ENCODE measurements around the gene CRY2. TPM values are rescaled to one million over a fixed set of nuclear protein-coding genes. Genes with fewer than 3 reads are reported as not detected.

CRY2 gene
- total and polyA plus RNA-seq, 2 of the 13 experiments (the other 11 are each of a cell fraction or from before 2014, with no cell fraction given) = 10.1 to 12.2 TPM

DNA sequence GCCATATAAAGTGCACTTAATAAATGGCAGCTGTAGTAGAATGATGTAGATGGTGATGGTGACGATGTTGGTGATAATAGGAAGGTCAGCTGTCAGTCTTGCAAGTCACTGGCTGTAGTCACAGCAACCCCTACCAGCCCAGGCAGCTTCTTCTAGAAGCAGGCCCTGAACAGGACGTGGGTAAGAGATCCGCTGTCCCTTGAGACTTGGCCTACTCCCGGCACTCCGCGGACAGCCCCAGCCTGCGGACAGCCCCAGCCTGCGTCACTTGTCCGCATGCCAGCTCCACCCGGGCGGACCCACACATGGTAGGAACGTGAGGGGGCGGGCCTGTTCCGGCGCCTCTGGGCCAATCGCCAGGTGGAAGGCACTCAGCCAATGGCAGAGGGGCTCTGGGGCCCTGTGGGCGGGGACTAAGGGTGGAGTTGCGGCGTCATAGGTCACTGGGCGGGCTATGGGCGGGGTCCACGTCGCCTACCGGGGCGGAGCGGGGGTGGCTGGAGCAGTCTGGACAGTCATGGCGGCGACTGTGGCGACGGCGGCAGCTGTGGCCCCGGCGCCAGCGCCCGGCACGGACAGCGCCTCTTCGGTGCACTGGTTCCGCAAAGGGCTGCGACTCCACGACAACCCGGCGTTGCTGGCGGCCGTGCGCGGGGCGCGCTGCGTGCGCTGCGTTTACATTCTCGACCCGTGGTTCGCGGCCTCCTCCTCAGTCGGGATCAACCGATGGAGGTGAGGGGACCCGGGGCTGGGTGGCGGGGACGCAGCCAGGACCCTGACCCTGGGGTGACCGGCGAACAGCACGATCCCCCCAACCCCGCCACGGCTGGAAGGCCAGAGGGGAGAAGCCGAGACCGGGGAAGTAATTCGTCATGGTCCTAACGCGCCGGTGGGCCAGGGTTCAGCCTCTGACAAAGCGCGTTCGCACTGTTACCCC lies at the start of gene CRY2 (continued):
- 0 out of 2 replicates have a peak, but pooled peaks have one; percentile 46 for TF ChIP-seq KLF13 (CRISPR knock-in tag; IDR thresholded peaks at IDR 0.05)
- TF ChIP-seq TBX2 (CRISPR knock-in tag; IDR thresholded peaks at IDR 0.05; ENCODE audit: borderline replicate concordance) = peak; percentile 93
- peak; percentile 58; the same call in 1 of the 2 replicates for TF ChIP-seq KAT8 (CRISPR knock-in tag; IDR thresholded peaks at IDR 0.05)
- no peak for TF ChIP-seq PHF21A (CRISPR knock-in tag; IDR thresholded peaks at IDR 0.05)
- TF ChIP-seq, protein P1, sequence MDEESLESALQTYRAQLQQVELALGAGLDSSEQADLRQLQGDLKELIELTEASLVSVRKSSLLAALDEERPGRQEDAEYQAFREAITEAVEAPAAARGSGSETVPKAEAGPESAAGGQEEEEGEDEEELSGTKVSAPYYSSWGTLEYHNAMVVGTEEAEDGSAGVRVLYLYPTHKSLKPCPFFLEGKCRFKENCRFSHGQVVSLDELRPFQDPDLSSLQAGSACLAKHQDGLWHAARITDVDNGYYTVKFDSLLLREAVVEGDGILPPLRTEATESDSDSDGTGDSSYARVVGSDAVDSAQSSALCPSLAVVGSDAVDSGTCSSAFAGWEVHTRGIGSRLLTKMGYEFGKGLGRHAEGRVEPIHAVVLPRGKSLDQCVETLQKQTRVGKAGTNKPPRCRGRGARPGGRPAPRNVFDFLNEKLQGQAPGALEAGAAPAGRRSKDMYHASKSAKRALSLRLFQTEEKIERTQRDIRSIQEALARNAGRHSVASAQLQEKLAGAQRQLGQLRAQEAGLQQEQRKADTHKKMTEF (CRISPR knock-in tag; IDR thresholded peaks at IDR 0.05) = peak; percentile 68; the same call in 1 of the 2 replicates
- peak; percentile 64 for TF ChIP-seq ZNF501 (CRISPR knock-in tag; IDR thresholded peaks at IDR 0.05)
- no peak for TF ChIP-seq TCF12 (IDR thresholded peaks at IDR 0.05)
- no peak for TF ChIP-seq TCF12 (CRISPR knock-in tag; IDR thresholded peaks at IDR 0.05)
- TF ChIP-seq NFKB2 (CRISPR knock-in tag; IDR thresholded peaks at IDR 0.05; ENCODE audit: borderline replicate concordance) = peak; percentile 72; the same call in 1 of the 2 replicates
- TF ChIP-seq POLR2A (IDR thresholded peaks at IDR 0.05; ENCODE audit: insufficient read depth in 1 of 2, low read depth in 2 of 2, low read length in 2 of 2) = peak; percentile 93 to 97
- TF ChIP-seq SOX6 (IDR thresholded peaks at IDR 0.05) = no peak
- peak; percentile 47; the same call in 1 of the 2 replicates for TF ChIP-seq SOX6 (CRISPR knock-in tag; IDR thresholded peaks at IDR 0.05)
- peak; percentile 87 for TF ChIP-seq POLR2G (IDR thresholded peaks at IDR 0.05; ENCODE audit: low read depth, low read length)
- TF ChIP-seq ELF1 (CRISPR knock-in tag; IDR thresholded peaks at IDR 0.05) = peak; percentile 68
- TF ChIP-seq, protein P2, sequence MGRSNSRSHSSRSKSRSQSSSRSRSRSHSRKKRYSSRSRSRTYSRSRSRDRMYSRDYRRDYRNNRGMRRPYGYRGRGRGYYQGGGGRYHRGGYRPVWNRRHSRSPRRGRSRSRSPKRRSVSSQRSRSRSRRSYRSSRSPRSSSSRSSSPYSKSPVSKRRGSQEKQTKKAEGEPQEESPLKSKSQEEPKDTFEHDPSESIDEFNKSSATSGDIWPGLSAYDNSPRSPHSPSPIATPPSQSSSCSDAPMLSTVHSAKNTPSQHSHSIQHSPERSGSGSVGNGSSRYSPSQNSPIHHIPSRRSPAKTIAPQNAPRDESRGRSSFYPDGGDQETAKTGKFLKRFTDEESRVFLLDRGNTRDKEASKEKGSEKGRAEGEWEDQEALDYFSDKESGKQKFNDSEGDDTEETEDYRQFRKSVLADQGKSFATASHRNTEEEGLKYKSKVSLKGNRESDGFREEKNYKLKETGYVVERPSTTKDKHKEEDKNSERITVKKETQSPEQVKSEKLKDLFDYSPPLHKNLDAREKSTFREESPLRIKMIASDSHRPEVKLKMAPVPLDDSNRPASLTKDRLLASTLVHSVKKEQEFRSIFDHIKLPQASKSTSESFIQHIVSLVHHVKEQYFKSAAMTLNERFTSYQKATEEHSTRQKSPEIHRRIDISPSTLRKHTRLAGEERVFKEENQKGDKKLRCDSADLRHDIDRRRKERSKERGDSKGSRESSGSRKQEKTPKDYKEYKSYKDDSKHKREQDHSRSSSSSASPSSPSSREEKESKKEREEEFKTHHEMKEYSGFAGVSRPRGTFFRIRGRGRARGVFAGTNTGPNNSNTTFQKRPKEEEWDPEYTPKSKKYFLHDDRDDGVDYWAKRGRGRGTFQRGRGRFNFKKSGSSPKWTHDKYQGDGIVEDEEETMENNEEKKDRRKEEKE (IDR thresholded peaks at IDR 0.05) = no peak
- TF ChIP-seq ZNF543 (CRISPR knock-in tag; IDR thresholded peaks at IDR 0.05) = 0 out of 2 replicates have a peak, but pooled peaks have one; percentile 15
- no peak for TF ChIP-seq GABPA (IDR thresholded peaks at IDR 0.05; ENCODE audit: low read depth, low read length)
- TF ChIP-seq GABPA (CRISPR knock-in tag; IDR thresholded peaks at IDR 0.05; ENCODE audit: low read depth) = peak; percentile 70
- 0 out of 2 replicates have a peak, but pooled peaks have one; percentile 72 for TF ChIP-seq KLF9 (CRISPR knock-in tag; IDR thresholded peaks at IDR 0.05; ENCODE audit: low read depth)
- TF ChIP-seq ZNF468 (CRISPR knock-in tag; IDR thresholded peaks at IDR 0.05) = no peak
- peak; percentile 76 for TF ChIP-seq MED1 (CRISPR knock-in tag; IDR thresholded peaks at IDR 0.05)
- peak; percentile 78 for TF ChIP-seq CREM (IDR thresholded peaks at IDR 0.05)
- TF ChIP-seq CREM (CRISPR knock-in tag; IDR thresholded peaks at IDR 0.05) = no peak
- TF ChIP-seq, protein P3, sequence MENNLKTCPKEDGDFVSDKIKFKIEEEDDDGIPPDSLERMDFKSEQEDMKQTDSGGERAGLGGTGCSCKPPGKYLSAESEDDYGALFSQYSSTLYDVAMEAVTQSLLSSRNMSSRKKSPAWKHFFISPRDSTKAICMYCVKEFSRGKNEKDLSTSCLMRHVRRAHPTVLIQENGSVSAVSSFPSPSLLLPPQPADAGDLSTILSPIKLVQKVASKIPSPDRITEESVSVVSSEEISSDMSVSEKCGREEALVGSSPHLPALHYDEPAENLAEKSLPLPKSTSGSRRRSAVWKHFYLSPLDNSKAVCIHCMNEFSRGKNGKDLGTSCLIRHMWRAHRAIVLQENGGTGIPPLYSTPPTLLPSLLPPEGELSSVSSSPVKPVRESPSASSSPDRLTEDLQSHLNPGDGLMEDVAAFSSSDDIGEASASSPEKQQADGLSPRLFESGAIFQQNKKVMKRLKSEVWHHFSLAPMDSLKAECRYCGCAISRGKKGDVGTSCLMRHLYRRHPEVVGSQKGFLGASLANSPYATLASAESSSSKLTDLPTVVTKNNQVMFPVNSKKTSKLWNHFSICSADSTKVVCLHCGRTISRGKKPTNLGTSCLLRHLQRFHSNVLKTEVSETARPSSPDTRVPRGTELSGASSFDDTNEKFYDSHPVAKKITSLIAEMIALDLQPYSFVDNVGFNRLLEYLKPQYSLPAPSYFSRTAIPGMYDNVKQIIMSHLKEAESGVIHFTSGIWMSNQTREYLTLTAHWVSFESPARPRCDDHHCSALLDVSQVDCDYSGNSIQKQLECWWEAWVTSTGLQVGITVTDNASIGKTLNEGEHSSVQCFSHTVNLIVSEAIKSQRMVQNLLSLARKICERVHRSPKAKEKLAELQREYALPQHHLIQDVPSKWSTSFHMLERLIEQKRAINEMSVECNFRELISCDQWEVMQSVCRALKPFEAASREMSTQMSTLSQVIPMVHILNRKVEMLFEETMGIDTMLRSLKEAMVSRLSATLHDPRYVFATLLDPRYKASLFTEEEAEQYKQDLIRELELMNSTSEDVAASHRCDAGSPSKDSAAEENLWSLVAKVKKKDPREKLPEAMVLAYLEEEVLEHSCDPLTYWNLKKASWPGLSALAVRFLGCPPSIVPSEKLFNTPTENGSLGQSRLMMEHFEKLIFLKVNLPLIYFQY (CRISPR knock-in tag; IDR thresholded peaks at IDR 0.05; ENCODE audit: borderline replicate concordance) = no peak

All from HepG2 (cell line).